ENCODE results near the gene AQP12A.
"Not testable (repeated sequence)": the region's sequence is repeated elsewhere in the genome, so short reads cannot be mapped to it uniquely, and the experiment has no call there.

The AQP12A gene

GRCh38 chr2:240687741-240688552, 3.7 kb upstream of the AQP12A start:
- DNase-seq (ENCODE audit: low spot score): no peak

- DNase-seq (ENCODE audit: low spot score): no peak
These were observed 3.1 kb upstream of the AQP12A start for GRCh38 chr2:240688553-240688919.

- no peak for DNase-seq (ENCODE audit: low spot score)
These were observed 1.7 kb upstream of the AQP12A start for GRCh38 chr2:240689975-240690374.

GRCh38 chr2:240690421-240691074, 1.1 kb upstream of the AQP12A start:
- not testable (repeated sequence) for DNase-seq (ENCODE audit: low spot score)

- not testable (repeated sequence) for DNase-seq (ENCODE audit: low spot score)
These were observed 615 bp upstream of the AQP12A start for GRCh38 chr2:240691075-240691427.

- DNase-seq (ENCODE audit: low spot score): not testable (repeated sequence)
These were observed 1.2 kb downstream of the AQP12A start for GRCh38 chr2:240692583-240693561.

GRCh38 chr2:240694304-240694703, 2.6 kb downstream of the AQP12A start:
- not testable (repeated sequence) for DNase-seq (ENCODE audit: low spot score)

- DNase-seq (ENCODE audit: low spot score): not testable (repeated sequence)
These were observed 3.9 kb downstream of the AQP12A start for GRCh38 chr2:240695593-240695992.

GRCh38 chr2:240696469-240696868, 4.8 kb downstream of the AQP12A start:
- not testable (repeated sequence) for DNase-seq (ENCODE audit: low spot score)

GRCh38 chr2:240698852-240699561, 7.3 kb downstream of the AQP12A start:
- DNase-seq (ENCODE audit: low spot score): not testable (repeated sequence)

GRCh38 chr2:240699835-240700234, 8.2 kb downstream of the AQP12A start:
- DNase-seq (ENCODE audit: low spot score): not testable (repeated sequence)

GRCh38 chr2:240700616-240701015, 8.9 kb downstream of the AQP12A start:
- not testable (repeated sequence) for DNase-seq (ENCODE audit: low spot score)

- no peak for DNase-seq (ENCODE audit: low spot score)
These were observed 9.5 kb downstream of the AQP12A start for GRCh38 chr2:240701091-240701735.

GRCh38 chr2:240701736-240702639, 10.3 kb downstream of the AQP12A start:
- no peak for DNase-seq (ENCODE audit: low spot score)

GRCh38 chr2:240702640-240703011, 11.0 kb downstream of the AQP12A start:
- no peak for DNase-seq (ENCODE audit: low spot score)

GRCh38 chr2:240703417-240704341, 12.0 kb downstream of the AQP12A start:
- DNase-seq (ENCODE audit: low spot score): no peak

- DNase-seq (ENCODE audit: low spot score): no peak
These were observed 13.0 kb downstream of the AQP12A start for GRCh38 chr2:240704651-240705050.

- DNase-seq (ENCODE audit: low spot score): no peak
These were observed 13.6 kb downstream of the AQP12A start for GRCh38 chr2:240705204-240705791.
